Upper lobe of left lung (tissue), 4 donors: ENCODE data around the gene KLRC1.
"Not testable (repeated sequence)": the region's sequence is repeated elsewhere in the genome, so short reads cannot be mapped to it uniquely, and the experiment has no call there.

Experiments
- CTCF ChIP-seq, 6 experiments: fragments of 450-650 bp in 4 of 6; fragments of 200-600 bp in 2 of 6; sonication (generic) in 2 of 6; IDR thresholded peaks; one replicate each; pipeline ENCODE4 v1.5.1; 2016 to 2019; ENCODE audit warnings: antibody characterized with exemption in 6 of 6
- EP300 ChIP-seq, 4 donors: sonication (generic); formaldehyde crosslinking; IDR thresholded peaks; one replicate each; pipeline ENCODE4 v1.5.1; 2017; ENCODE audit warnings: antibody characterized with exemption in 4 of 4, control low read depth in 2 of 4

- not testable (repeated sequence) for TF ChIP-seq CTCF, EP300 (IDR thresholded peaks at IDR 0.05)
Observed at GRCh38 chr12:10446052-10446451, 7.1 kb downstream of the KLRC1 start.
